Fibroblast of lung (primary cell): ENCODE results near the gene AGAP1. TPM values are rescaled to one million over a fixed set of nuclear protein-coding genes. Genes with fewer than 3 reads are reported as not detected.

Source experiments
- DNase-seq, 2 donors: peaks; one replicate each; pipeline versions ENCODE4 v3.0.0 to v3.0.0-alpha.2; 2010; ENCODE audit warnings: low read depth in 2 of 2
- H2AFZ ChIP-seq: 2 replicates; pipeline ENCODE4 v1.5.1; 2012; ENCODE audit warnings: low read length, control low read depth, inconsistent platforms
- H3K27ac ChIP-seq: 2 replicates; pipeline ENCODE4 v1.5.1; 2011; ENCODE audit warnings: low read length, control low read depth; ENCODE audit not compliant: insufficient read depth
- H3K27me3 ChIP-seq: 2 replicates; pipeline ENCODE4 v1.5.1; 2011; ENCODE audit warnings: mild to moderate bottlenecking, low read length; ENCODE audit not compliant: control insufficient read depth, insufficient read depth
- H3K36me3 ChIP-seq: 2 replicates; pipeline ENCODE4 v1.5.1; 2011; ENCODE audit warnings: low read length; ENCODE audit not compliant: control insufficient read depth, insufficient read depth
- H3K4me1 ChIP-seq: 2 replicates; pipeline ENCODE4 v1.5.1; 2011; ENCODE audit warnings: low read length; ENCODE audit not compliant: control insufficient read depth, insufficient read depth; ENCODE audit errors: extremely low read depth
- H3K4me2 ChIP-seq: 2 replicates; pipeline ENCODE4 v1.5.1; 2011; ENCODE audit warnings: low read length, control low read depth; ENCODE audit not compliant: insufficient read depth; ENCODE audit errors: extremely low read depth
- H3K4me3 ChIP-seq, 4 experiments: fragments of 200-600 bp in 1 of 4; sonication (generic) in 1 of 4; replicated peaks in 1 of 4; 2 replicates each; pipeline ENCODE4 v1.5.1; 2011 to 2016; ENCODE audit warnings: low read length in 4 of 4, low read depth in 3 of 4, mild to moderate bottlenecking in 3 of 4, control low read depth in 2 of 4, inconsistent platforms in 1 of 4, mixed read lengths in 1 of 4; ENCODE audit not compliant: insufficient read depth in 1 of 4; ENCODE audit errors: control extremely low read depth in 1 of 4
- H3K79me2 ChIP-seq: 2 replicates; pipeline ENCODE4 v1.5.1; 2012; ENCODE audit warnings: mild to moderate bottlenecking, low read length, inconsistent platforms; ENCODE audit not compliant: control insufficient read depth, insufficient read depth
- H3K9ac ChIP-seq: 2 replicates; pipeline ENCODE4 v1.5.1; 2011; ENCODE audit warnings: mild to moderate bottlenecking, low read length, control low read depth; ENCODE audit not compliant: insufficient read depth
- H3K9me3 ChIP-seq: 2 replicates; pipeline ENCODE4 v1.5.1; 2012; ENCODE audit warnings: low read depth, low read length; ENCODE audit not compliant: control insufficient read depth, insufficient read depth
- H4K20me1 ChIP-seq: 2 replicates; pipeline ENCODE4 v1.5.1; 2011; ENCODE audit warnings: low read length; ENCODE audit not compliant: control insufficient read depth, insufficient read depth; ENCODE audit errors: extremely low read depth
- CTCF ChIP-seq, 2 donors: IDR thresholded peaks in 1 of 2; conservative IDR thresholded peaks in 1 of 2; 1 replicate in 1 of 2; 2 replicates in 1 of 2; pipeline ENCODE4 v1.5.1; 2011 to 2012; ENCODE audit warnings: low read length in 2 of 2, control low read depth in 1 of 2, inconsistent platforms in 1 of 2, low read depth in 1 of 2, mild to moderate bottlenecking in 1 of 2
- EZH2 ChIP-seq: IDR thresholded peaks from 2 replicates; pipeline ENCODE4 v1.5.1; 2012; ENCODE audit warnings: low read length, control low read depth, mild to moderate bottlenecking; ENCODE audit errors: missing control alignments
- polyA plus RNA-seq, 2 donors: library from polyadenylated mRNA; depleted of rRNA in 1 of 2; stranded (reverse) in 1 of 2; unstranded in 1 of 2; fragments of >200 nt; gene quantifications; 2 replicates each; pipeline ENCODE4 v1.2.1, GENCODE V29; 2011 to 2012; ENCODE audit warnings: missing spikeins in 1 of 2
- total RNA-seq: library from RNA; depleted of rRNA; stranded (reverse); fragments of >200 nt; gene quantifications from 2 replicates; pipeline ENCODE4 v1.2.1, GENCODE V29; 2014

AGAP1 gene
- total and polyA plus RNA-seq, 2 donors (not counting 1 experiment from before 2014, with no cell fraction given) = 10.6 to 14.0 TPM

GRCh38 chr2:236101311-236101950, 607.6 kb downstream of the AGAP1 start:
- no peaks in the 10 kb centered on the region for H3K36me3 ChIP-seq
- H3K4me3 ChIP-seq = no peak overlapping the region
- no peaks in the 10 kb centered on the region for H3K9me3 ChIP-seq
- no peak for DNase-seq
- no peaks in the 10 kb centered on the region for H3K79me2 ChIP-seq
- no peak overlapping the region for H3K9ac ChIP-seq
- no peak for TF ChIP-seq EZH2
- no peak for TF ChIP-seq CTCF (conservative IDR thresholded peaks at IDR 0.05 in 1 of 2, IDR thresholded peaks at IDR 0.05 in 1 of 2; ENCODE audit: low read depth in 1 of 2, low read length in 2 of 2)
- no peaks in the 10 kb centered on the region for H4K20me1 ChIP-seq
- H3K27ac ChIP-seq = no peak overlapping the region
- no peak overlapping the region for H2AFZ ChIP-seq
- no peaks in the 10 kb centered on the region for H3K27me3 ChIP-seq
- H3K4me2 ChIP-seq = no peak overlapping the region
- no peaks in the 10 kb centered on the region for H3K4me1 ChIP-seq

- H3K79me2 ChIP-seq = no peaks in the 10 kb centered on the region
- no peak for DNase-seq
- H3K9ac ChIP-seq = no peak overlapping the region
- no peak overlapping the region for H3K4me3 ChIP-seq
- H3K4me2 ChIP-seq = no peak overlapping the region
- no peak for TF ChIP-seq EZH2
- H3K27me3 ChIP-seq = no peaks in the 10 kb centered on the region
- no peaks in the 10 kb centered on the region for H3K4me1 ChIP-seq
- H2AFZ ChIP-seq = no peak overlapping the region
- no peaks in the 10 kb centered on the region for H3K36me3 ChIP-seq
- no peaks in the 10 kb centered on the region for H3K9me3 ChIP-seq
- H3K27ac ChIP-seq = no peak overlapping the region
- H4K20me1 ChIP-seq = no peaks in the 10 kb centered on the region
Measured at GRCh38 chr2:236102971-236103370, 609.1 kb downstream of the AGAP1 start.

GRCh38 chr2:236103981-236104380, 610.1 kb downstream of the AGAP1 start:
- Histone ChIP-seq H3K27ac (no peak overlapping the region), H3K4me2 (no peak overlapping the region), H3K9me3 (no peaks in the 10 kb centered on the region), H3K4me1 (no peaks in the 10 kb centered on the region), H3K4me3 (no peak overlapping the region), H3K79me2 (no peaks in the 10 kb centered on the region), H3K9ac (no peak overlapping the region), H4K20me1 (no peaks in the 10 kb centered on the region), H3K36me3 (no peaks in the 10 kb centered on the region), H2AFZ (no peak overlapping the region), H3K27me3 (no peaks in the 10 kb centered on the region)
- TF ChIP-seq CTCF (conservative IDR thresholded peaks at IDR 0.05 in 1 of 2, IDR thresholded peaks at IDR 0.05 in 1 of 2; ENCODE audit: low read depth in 1 of 2, low read length in 2 of 2) (no peak), EZH2 (no peak)
- DNase-seq = no peak
